GM21529 (cell line): ENCODE results near the gene THY1.

ENCODE experiments used
- ATAC-seq: cut with Tn5 transposase; IDR thresholded peaks from one replicate; pipeline ENCODE4 v1.9.1; 2021; ENCODE audit not compliant: unreplicated experiment

THY1 gene

DNA sequence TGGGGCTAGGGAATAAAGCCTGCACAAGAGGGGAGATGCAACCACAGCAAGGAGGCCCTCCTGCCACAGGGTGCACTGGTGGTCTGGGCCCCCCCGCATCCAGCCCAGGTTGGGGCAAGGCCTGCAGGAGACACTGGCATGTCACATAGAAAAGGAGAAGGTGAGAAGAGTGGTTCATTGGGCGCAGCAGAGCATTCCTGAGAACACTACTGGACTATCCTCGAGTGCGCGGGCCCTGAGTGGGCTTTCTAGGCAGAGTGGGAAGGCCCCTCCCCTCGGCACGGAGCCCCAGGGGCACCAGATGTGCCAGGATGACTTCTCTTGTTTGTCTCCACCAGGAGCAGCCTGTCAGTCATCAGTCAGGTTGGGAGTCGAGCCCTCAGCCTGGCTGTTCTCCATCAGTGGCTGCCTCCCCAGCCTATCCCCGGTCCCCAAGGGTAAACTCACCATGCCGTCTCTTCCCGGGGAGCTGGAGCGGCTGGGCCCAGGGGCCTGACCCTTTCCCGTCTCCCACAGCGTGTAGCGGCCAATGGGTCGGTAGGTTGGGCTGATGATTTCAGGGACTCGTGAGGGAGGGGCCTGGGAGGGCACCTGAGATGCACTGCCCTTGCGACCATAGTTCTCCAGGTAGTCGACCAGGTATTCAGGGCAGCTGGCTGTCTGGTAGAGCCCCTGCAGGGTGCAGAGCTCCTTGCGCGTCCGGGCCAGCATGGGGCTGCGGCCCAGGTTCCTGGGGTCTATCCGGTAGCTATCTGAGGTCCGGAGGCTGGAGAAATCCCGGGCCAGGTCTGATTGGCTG, 50.5 kb downstream of the THY1 start:
- ATAC-seq = no peak

DNA sequence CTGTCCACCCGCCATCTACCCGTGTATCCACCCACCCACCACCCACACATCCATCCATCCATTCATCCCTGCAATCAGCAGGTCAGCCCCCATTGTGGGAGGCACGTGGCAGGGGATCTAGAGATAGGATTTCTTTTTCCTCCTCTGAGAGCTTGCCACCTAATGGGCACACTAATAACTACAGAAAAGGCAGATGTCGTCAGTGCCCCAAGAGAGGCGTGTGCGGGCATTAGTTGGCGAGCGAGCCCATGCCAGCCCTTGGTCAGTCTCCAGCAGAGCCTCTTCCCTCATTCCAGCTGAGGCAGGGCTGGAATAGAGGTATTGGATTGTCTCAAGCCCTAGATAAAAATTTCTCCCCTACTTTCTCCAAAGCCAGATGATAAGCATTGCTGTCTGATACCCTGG, 51.2 kb downstream of the THY1 start:
- no peak for ATAC-seq

DNA sequence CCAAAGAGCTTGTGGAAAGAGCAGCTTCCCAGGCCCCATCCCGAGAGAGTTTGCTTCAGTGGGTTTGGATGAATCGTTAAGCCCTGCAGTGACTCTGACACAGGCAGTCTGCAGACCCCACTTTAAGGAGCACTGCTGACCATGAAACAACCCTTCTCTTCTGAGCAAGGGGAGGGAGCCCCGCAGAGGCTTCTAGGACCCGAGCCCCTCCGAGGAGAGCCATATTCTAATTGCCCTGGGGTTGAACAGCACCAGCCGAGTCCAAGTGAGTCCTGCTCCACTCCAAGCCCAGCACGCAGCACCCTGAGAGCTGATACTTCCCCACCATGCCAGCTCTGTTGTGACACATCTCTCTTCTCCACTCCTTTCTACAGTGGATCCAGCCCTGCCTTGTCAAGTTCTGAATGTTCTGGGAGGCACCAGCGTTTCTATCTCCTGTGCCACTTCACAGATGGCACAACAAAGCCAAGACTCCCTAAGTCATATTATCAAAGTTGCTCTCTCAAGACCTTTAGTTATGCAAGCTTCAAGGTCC, 51.8 kb downstream of the THY1 start:
- no peak for ATAC-seq

DNA sequence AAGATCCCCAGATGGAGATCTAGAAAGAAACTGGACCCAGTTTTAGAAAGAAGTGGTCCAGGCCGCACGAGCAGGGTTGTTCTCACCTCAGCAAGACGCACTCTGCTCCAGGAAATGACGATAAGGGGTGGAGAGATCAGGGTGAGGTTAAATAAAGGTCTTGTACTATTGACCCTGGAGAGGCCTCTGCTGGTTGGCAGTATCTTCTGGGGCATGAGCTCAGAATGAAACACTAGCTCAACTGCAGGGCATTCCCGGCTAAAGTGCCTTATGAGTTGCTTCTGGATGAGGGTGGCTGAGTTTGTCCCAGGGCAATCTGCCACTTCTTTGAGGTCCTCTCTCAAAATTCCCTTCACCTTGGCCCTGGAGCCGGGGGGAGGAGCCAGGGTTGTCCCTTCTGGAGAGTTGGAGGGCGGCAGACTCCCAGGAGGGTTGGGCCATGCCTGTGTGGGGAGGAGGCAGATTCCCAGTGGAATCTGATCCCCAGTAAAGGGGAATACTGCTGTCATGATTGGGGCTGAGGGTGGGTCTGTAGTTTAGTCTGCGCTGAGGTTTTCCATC, 52.4 kb downstream of the THY1 start:
- no peak for ATAC-seq

DNA sequence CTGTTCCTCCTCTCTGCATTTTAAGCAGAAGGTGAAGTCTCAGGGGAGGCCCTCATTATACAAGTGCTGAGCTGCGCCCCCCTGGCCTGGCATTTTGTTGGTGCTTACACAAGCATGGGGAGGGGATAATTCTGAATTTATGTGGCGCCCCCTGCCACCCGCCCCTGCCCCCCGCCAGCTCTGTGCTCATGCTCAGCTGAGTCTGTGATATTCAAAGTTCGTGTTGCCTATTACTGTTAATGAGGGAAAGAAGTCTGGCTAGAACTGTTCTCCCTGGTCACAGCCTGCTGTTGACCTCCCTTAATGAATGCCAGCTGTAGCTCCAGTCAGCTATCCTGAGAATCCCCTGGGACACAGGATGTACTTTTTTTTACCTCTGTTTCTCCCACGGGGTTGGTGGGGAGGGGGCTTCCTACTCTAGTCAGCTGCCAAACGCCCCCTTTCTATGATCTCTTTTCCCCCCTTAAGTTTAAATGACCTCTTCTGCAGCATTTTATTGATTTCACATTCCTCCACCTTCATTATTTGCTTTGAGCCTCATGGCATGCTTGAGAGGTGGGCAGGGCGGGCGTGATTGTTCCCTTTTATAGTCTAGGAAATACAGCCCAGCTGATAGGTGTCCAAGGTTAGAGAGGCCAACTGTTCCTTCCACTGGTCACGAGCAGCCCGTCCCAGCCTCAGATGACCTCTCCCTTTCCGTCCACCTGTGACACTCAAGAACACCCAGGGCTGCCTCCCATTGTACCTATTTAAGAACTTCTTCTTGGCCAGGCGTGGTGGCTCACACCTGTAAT, 53.6 kb downstream of the THY1 start:
- ATAC-seq = no peak

DNA sequence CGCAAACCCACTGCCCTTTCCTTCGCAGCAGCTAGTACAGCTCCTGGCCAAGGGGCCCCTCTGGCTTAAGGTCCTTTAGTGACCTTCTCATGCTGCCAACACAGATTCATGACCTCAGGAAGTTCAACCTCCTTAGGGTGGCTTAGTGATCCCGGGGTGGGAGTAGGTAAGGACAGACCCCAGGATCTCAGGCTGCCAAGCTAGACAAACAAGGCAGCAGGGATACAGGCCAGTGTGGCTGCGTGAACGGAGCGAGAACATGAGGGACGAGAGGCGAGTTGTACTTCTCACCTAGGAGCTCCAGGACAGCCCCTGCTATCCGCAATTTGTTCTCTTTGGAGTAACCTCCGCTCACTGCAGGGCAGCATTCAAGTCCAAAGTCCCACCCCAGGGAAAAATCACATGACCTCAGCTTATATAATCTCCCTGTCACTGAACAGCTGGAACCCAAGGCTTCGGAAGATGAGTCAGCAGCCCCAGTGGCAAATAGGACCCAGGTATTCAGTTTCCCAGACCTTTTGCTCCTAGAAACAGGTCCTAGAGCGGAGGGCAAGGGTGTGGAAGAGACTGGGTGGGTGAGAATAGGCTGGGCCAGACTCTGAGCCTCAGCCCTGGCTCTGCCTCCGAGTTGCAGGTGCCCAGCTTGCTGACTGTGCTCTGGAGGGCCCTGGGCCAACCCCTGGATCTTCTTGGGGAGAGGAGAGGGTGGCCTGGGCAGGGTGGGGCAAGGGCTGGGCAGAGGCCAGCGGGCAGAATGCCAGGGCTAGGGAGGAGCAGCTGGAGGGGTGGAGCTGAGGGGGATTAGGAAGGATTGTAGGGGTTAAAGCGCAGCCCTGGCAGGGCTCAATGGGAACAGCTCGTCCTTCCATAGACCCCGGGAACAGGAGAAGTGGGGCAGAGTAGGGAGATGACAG, 54.6 kb downstream of the THY1 start:
- no peak for ATAC-seq

DNA sequence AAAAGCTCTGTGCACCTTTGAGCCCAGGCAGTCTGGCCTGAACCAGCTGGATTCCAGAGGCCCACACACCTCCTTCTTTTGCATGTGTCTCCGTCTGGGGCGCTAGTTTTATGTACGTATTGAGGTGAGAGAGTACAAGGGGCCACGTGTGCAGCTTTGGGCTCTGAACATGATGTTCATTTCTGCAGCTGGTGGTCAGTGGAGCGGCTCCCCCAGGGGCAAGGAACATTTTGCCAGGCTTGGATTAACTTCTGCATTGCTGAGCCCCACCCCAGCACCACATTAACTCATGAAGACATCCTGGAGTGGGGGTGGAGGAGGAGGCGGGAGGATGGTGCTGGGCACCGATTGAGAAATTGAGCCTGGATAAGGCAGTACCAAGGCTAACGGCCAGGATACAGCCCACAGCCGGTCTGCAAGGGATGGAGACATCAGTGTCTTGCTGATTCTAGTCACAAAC, 55.3 kb downstream of the THY1 start:
- ATAC-seq = no peak
